ENCODE data around the gene PLCB1.
"Not testable (repeated sequence)": the region's sequence is repeated elsewhere in the genome, so short reads cannot be mapped to it uniquely, and the experiment has no call there.

PLCB1 gene

GRCh38 chr20:8335059-8335458 is 203.0 kb downstream of the PLCB1 start:
- no peaks in the 10 kb centered on the region for H3K36me3 ChIP-seq (ENCODE audit: insufficient read depth, low read length)
- no peak overlapping the region for H3K9ac ChIP-seq (ENCODE audit: low read depth, low read length)
- no peaks in the 10 kb centered on the region for H3K9me3 ChIP-seq (ENCODE audit: control insufficient read depth, insufficient read depth, low read length)
- no peaks in the 10 kb centered on the region for H3K4me1 ChIP-seq (ENCODE audit: insufficient read depth, low read length)

DNA sequence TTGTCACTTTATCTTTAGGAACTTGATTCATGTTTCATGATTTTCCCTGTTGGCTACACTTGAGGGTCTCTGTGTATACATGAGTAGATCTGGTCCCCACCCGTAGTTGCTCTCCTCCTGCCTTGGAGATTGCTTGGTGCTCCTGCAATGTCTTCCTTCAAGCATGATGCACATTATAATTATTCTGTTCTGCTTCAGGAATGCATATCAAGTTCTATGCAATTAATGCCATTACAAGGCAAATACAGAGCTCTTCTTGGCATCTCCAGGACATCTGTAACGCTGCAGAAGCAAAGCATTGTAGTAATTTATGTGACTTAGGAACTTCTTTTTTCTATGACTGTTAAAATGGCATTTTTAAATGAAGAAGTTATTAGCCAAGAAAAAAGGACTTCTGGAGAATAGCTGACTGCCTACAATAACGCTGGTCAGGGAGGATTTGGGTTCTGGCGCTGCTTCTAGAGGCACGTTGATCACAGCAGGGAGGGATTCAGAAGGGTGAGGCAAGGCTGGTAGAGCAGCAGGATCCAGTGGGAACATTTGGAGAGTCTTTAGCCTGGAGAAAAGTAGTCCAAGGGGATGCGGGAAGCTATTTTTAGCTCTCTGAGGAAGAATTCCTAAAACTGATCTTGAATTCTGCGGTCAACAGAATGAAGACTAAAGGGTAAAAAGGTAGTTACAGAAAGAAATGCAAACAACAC is 203.6 kb downstream of the PLCB1 start:
- H3K36me3 ChIP-seq (ENCODE audit: insufficient read depth, low read length), result no peaks in the 10 kb centered on the region
- no peaks in the 10 kb centered on the region for H3K4me1 ChIP-seq (ENCODE audit: insufficient read depth, low read length)
- H3K9ac ChIP-seq (ENCODE audit: low read depth, low read length), result no peak overlapping the region
- H3K9me3 ChIP-seq (ENCODE audit: control insufficient read depth, insufficient read depth, low read length), result no peaks in the 10 kb centered on the region

DNA sequence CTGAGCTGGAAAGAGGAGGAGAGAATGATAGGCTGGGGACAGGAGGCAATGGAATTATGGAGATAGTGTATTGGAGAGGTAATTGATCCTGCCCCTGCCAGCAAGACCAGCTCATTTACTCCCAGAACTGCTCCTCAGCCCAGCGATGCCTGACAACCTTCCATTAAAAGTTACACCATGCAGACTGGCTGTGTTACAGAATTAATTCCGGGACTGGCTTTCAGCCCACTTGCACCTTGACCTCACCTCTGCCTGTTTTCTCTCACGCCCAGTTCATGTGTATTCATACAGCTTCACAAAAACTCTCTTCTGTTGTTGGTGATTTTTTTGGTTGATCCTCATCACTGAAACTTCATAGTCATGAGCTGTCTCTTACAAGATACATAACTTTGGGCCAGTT is 207.3 kb downstream of the PLCB1 start:
- Histone ChIP-seq H3K36me3 (ENCODE audit: insufficient read depth, low read length) (no peaks in the 10 kb centered on the region), H3K4me1 (ENCODE audit: insufficient read depth, low read length) (no peaks in the 10 kb centered on the region), H3K9ac (ENCODE audit: low read depth, low read length) (no peak overlapping the region), H3K9me3 (ENCODE audit: control insufficient read depth, insufficient read depth, low read length) (no peaks in the 10 kb centered on the region)

DNA sequence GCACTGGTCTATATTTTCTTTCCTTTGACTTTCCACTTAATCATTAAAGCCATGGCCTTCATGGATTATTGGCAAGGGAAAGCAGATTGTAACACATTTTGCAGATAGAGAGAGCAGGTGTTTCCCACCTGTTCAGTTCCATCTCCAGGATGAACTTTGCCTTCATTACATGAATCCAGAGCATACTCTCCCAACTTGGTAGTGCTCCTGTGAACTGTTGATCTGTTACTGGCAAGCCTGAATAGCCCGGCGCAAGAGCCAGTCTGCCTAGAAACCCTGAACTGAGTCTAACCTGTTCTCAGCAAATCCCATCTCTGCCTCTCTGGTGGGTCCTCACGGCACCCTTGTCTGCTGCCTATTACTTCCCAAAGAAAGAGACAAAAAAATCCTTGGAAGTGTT is 210.3 kb downstream of the PLCB1 start:
- no peaks in the 10 kb centered on the region for H3K4me1 ChIP-seq (ENCODE audit: insufficient read depth, low read length)

GRCh38 chr20:8344106-8344505 is 212.0 kb downstream of the PLCB1 start:
- Histone ChIP-seq H3K36me3 (ENCODE audit: insufficient read depth, low read length) (no peaks in the 10 kb centered on the region), H3K9me3 (ENCODE audit: control insufficient read depth, insufficient read depth, low read length) (no peaks in the 10 kb centered on the region), H3K9ac (ENCODE audit: low read depth, low read length) (no peak overlapping the region), H3K4me1 (ENCODE audit: insufficient read depth, low read length) (no peaks in the 10 kb centered on the region)

More for the DNA sequence above, 210.3 kb downstream of the PLCB1 start:
- H3K36me3 ChIP-seq (ENCODE audit: insufficient read depth, low read length), result no peaks in the 10 kb centered on the region
- H3K9me3 ChIP-seq (ENCODE audit: control insufficient read depth, insufficient read depth, low read length), result no peaks in the 10 kb centered on the region
- H3K9ac ChIP-seq (ENCODE audit: low read depth, low read length), result no peak overlapping the region

- H3K9ac ChIP-seq (ENCODE audit: low read depth, low read length), result no peak overlapping the region
- no peaks in the 10 kb centered on the region for H3K4me1 ChIP-seq (ENCODE audit: insufficient read depth, low read length)
- H3K36me3 ChIP-seq (ENCODE audit: insufficient read depth, low read length), result no peaks in the 10 kb centered on the region
- no peaks in the 10 kb centered on the region for H3K9me3 ChIP-seq (ENCODE audit: control insufficient read depth, insufficient read depth, low read length)
Measured at GRCh38 chr20:8344631-8345030, 212.6 kb downstream of the PLCB1 start.

DNA sequence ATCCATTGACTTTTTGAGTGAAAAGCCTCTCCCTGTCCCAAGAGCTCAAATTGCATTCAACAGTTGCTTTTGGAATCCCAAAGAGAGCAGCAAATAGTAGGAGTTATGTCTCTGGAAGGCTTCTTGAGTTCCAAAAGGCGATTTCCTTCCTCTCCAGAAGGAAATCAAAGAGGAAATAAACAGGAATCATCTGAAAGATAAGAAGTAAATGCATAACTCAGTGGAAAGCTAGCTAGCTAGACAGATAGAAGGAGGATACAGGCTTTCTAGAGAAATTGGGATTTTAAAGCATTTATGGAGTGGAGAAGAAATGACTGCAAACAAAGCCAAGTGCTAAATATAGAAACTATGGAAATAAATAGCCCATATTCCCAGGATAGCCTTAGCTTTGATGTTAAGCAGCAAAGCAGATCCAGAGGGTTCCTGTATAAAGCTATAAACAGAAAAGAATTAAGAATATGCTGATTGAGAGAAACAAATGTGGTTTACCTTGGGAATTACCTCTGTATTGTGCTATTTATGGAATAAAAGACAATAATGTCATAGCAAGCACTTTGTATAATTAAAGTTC is 214.7 kb downstream of the PLCB1 start:
- Histone ChIP-seq H3K4me1 (ENCODE audit: insufficient read depth, low read length) (no peaks in the 10 kb centered on the region), H3K9me3 (ENCODE audit: control insufficient read depth, insufficient read depth, low read length) (no peaks in the 10 kb centered on the region), H3K9ac (ENCODE audit: low read depth, low read length) (no peak overlapping the region), H3K36me3 (ENCODE audit: insufficient read depth, low read length) (no peaks in the 10 kb centered on the region)

DNA sequence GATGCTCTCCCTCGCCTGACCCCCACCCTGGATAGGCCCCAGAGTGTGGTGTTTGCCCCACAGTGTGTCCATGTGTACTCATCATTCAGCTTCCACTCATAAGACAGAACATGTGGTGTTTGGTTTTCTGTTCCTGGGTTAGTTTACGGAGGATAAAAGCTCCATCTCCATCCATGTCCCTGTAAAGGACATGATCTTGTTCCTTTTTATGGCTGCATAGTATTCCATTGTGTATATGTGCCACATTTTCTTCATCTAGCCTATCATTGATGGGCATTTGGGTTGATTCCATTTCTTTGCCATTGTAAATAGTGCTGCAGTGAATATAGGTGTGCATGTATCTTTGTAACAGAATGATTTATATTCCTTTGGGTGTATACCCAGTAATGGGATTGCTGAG is 218.2 kb downstream of the PLCB1 start:
- not testable (repeated sequence) for H3K9ac ChIP-seq (ENCODE audit: low read depth, low read length); H3K36me3 ChIP-seq (ENCODE audit: insufficient read depth, low read length); H3K9me3 ChIP-seq (ENCODE audit: control insufficient read depth, insufficient read depth, low read length); H3K4me1 ChIP-seq (ENCODE audit: insufficient read depth, low read length)

DNA sequence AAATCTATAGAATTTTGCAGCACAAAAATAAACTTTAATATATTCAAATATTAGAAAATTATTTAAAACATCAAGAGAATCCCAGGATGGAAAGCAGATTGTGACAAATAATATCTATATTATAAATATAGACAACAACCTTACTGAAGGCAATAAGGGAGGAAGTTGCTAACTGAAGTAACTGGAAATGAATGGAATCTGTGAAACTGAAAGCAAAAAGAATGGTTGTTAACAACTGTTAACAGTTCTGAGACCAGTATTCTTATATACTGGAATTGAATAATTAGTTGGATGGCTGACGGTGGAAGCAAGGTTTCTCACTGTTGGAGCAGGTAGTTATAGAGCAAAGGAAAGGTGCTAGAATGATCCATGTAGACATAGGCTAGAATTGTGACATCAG is 220.4 kb downstream of the PLCB1 start:
- Histone ChIP-seq H3K36me3 (ENCODE audit: insufficient read depth, low read length) (no peaks in the 10 kb centered on the region), H3K9ac (ENCODE audit: low read depth, low read length) (no peak overlapping the region), H3K9me3 (ENCODE audit: control insufficient read depth, insufficient read depth, low read length) (no peaks in the 10 kb centered on the region), H3K4me1 (ENCODE audit: insufficient read depth, low read length) (no peaks in the 10 kb centered on the region; the same call in 1 of the 2 replicates)

GRCh38 chr20:8353512-8353911 is 221.4 kb downstream of the PLCB1 start:
- no peaks in the 10 kb centered on the region for H3K9me3 ChIP-seq (ENCODE audit: control insufficient read depth, insufficient read depth, low read length)
- H3K36me3 ChIP-seq (ENCODE audit: insufficient read depth, low read length), result no peaks in the 10 kb centered on the region
- H3K9ac ChIP-seq (ENCODE audit: low read depth, low read length), result no peak overlapping the region
- no peaks in the 10 kb centered on the region; the same call in 1 of the 2 replicates for H3K4me1 ChIP-seq (ENCODE audit: insufficient read depth, low read length)

- Histone ChIP-seq H3K4me1 (ENCODE audit: insufficient read depth, low read length) (peaks cover 8% of the 10 kb centered on the region), H3K36me3 (ENCODE audit: insufficient read depth, low read length) (no peaks in the 10 kb centered on the region), H3K9me3 (ENCODE audit: control insufficient read depth, insufficient read depth, low read length) (no peaks in the 10 kb centered on the region), H3K9ac (ENCODE audit: low read depth, low read length) (no peak overlapping the region)
Measured at GRCh38 chr20:8355453-8355852, 223.4 kb downstream of the PLCB1 start.

DNA sequence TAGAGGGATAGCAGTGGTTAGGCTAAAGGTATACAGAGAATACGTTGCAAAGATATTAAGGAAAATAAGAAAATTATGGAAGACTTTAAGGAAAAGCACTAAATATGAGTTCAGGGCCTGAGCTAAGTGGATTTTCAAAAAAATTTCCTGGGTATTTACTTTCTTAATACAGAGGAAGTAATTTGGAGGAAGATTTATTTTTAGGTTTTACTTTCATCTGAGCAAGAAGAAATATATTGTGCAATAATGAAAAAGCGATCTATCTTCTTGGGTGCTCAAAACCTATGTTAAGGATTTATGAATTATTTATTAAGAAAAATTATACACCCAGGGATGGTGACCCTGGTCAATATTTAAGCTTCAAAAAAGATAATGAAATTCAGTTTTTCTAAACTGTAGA is 224.7 kb downstream of the PLCB1 start:
- no peaks in the 10 kb centered on the region for H3K9me3 ChIP-seq (ENCODE audit: control insufficient read depth, insufficient read depth, low read length)
- H3K36me3 ChIP-seq (ENCODE audit: insufficient read depth, low read length), result no peaks in the 10 kb centered on the region
- H3K4me1 ChIP-seq (ENCODE audit: insufficient read depth, low read length), result peaks cover 19% of the 10 kb centered on the region
- H3K9ac ChIP-seq (ENCODE audit: low read depth, low read length), result no peak overlapping the region

- H3K4me1 ChIP-seq (ENCODE audit: insufficient read depth, low read length), result peaks cover 19% of the 10 kb centered on the region
- H3K9ac ChIP-seq (ENCODE audit: low read depth, low read length), result no peak overlapping the region
- no peaks in the 10 kb centered on the region for H3K9me3 ChIP-seq (ENCODE audit: control insufficient read depth, insufficient read depth, low read length)
- no peaks in the 10 kb centered on the region for H3K36me3 ChIP-seq (ENCODE audit: insufficient read depth, low read length)
Measured at GRCh38 chr20:8357703-8358102, 225.6 kb downstream of the PLCB1 start.

DNA sequence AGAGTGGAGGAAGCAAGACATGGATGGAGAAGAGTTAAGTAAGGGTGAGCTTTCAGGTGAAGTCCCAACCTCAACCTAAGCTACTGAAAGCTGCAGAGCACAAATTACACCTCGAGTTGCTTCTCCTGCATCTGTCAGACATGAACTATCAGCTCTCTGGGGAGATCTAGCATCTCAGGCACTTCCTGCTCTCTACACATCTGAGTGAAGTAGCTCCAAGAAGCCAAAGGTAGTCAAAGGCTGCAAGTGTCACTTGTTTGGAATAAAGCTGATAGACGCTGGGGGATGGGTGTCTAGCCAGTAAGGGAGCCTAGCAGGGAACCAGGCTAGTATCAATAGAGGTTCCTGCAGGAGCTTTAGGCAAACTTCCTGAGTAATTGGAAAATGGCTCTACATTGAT is 228.0 kb downstream of the PLCB1 start:
- H3K9ac ChIP-seq (ENCODE audit: low read depth, low read length), result no peak overlapping the region
- no peaks in the 10 kb centered on the region for H3K36me3 ChIP-seq (ENCODE audit: insufficient read depth, low read length)
- H3K4me1 ChIP-seq (ENCODE audit: insufficient read depth, low read length), result peaks cover 19% of the 10 kb centered on the region
- no peaks in the 10 kb centered on the region for H3K9me3 ChIP-seq (ENCODE audit: control insufficient read depth, insufficient read depth, low read length)

- H3K9ac ChIP-seq (ENCODE audit: low read depth, low read length), result no peak overlapping the region
- H3K36me3 ChIP-seq (ENCODE audit: insufficient read depth, low read length), result no peaks in the 10 kb centered on the region
- no peaks in the 10 kb centered on the region for H3K9me3 ChIP-seq (ENCODE audit: control insufficient read depth, insufficient read depth, low read length)
- peaks cover 19% of the 10 kb centered on the region for H3K4me1 ChIP-seq (ENCODE audit: insufficient read depth, low read length)
Measured at GRCh38 chr20:8361006-8361652, 229.1 kb downstream of the PLCB1 start.

Data from ES-I3 (cell line).